ENCODE results near the gene CHPF.

DNA sequence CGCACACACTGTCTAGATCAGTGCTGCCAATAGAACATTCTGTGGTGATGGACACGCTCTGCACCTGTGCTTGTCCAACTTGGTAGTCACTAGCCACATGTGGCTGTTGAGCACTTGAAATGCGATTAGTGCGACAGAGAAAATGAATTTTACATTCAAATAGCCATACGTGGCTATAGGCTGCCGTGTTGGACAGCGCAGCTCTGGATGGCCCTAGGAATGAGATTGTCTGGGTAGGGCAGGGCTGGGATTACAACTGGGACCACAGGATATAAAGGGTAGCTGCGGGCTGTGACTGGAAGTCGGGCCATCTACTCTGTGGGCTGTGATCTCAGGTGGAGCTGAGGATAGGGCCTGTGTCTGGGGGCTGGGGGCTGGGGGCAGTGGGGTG, 24.1 kb downstream of the CHPF start:
- TF ChIP-seq POLR2AphosphoS5 (IDR thresholded peaks at IDR 0.05; ENCODE audit: low read depth, low read length): no peak
- TF ChIP-seq, protein P1, sequence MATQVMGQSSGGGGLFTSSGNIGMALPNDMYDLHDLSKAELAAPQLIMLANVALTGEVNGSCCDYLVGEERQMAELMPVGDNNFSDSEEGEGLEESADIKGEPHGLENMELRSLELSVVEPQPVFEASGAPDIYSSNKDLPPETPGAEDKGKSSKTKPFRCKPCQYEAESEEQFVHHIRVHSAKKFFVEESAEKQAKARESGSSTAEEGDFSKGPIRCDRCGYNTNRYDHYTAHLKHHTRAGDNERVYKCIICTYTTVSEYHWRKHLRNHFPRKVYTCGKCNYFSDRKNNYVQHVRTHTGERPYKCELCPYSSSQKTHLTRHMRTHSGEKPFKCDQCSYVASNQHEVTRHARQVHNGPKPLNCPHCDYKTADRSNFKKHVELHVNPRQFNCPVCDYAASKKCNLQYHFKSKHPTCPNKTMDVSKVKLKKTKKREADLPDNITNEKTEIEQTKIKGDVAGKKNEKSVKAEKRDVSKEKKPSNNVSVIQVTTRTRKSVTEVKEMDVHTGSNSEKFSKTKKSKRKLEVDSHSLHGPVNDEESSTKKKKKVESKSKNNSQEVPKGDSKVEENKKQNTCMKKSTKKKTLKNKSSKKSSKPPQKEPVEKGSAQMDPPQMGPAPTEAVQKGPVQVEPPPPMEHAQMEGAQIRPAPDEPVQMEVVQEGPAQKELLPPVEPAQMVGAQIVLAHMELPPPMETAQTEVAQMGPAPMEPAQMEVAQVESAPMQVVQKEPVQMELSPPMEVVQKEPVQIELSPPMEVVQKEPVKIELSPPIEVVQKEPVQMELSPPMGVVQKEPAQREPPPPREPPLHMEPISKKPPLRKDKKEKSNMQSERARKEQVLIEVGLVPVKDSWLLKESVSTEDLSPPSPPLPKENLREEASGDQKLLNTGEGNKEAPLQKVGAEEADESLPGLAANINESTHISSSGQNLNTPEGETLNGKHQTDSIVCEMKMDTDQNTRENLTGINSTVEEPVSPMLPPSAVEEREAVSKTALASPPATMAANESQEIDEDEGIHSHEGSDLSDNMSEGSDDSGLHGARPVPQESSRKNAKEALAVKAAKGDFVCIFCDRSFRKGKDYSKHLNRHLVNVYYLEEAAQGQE (IDR thresholded peaks at IDR 0.05; ENCODE audit: insufficient read depth in 1 of 2, low read depth in 2 of 2, low read length in 2 of 2): peak in 1 of 2 experiments; percentile 62; a peak in 1 of 4 replicates
- TF ChIP-seq SIN3A (IDR thresholded peaks at IDR 0.05; ENCODE audit: borderline replicate concordance, insufficient read depth, low read length): no peak

All from PFSK-1 (cell line).